Fibroblast of villous mesenchyme (primary cell): ENCODE results near the gene ATXN7. TPM values are rescaled to one million over a fixed set of nuclear protein-coding genes. Genes with fewer than 3 reads are reported as not detected.

Source experiments
- DNase-seq: peaks from one replicate; pipeline ENCODE4 v3.0.0-alpha.2; 2010; ENCODE audit warnings: low read depth
- H3K4me3 ChIP-seq: 2 replicates; pipeline ENCODE4 v1.5.1; 2011; ENCODE audit warnings: low read depth, mild to moderate bottlenecking, low read length
- CTCF ChIP-seq: IDR thresholded peaks from 2 replicates; pipeline ENCODE4 v1.5.1; 2012; ENCODE audit warnings: low read depth, mild to moderate bottlenecking, low read length; ENCODE audit not compliant: insufficient read depth
- total RNA-seq: library from RNA; depleted of rRNA; stranded (reverse); fragments of >200 nt; gene quantifications from 2 replicates; pipeline ENCODE4 v1.2.3, GENCODE V29; 2012

The ATXN7 gene
- total RNA-seq, 1 donor, result 14.7 TPM

- no peak for TF ChIP-seq CTCF
- DNase-seq, result no peak
- no peak overlapping the region for H3K4me3 ChIP-seq
These were observed 173.4 kb downstream of the ATXN7 start for GRCh38 chr3:64037084-64037483.

- no peak for DNase-seq
- no peak overlapping the region for H3K4me3 ChIP-seq
These were observed 174.6 kb downstream of the ATXN7 start for GRCh38 chr3:64038253-64038767.

GRCh38 chr3:64039332-64039731 lies 175.7 kb downstream of the ATXN7 start:
- no peak for TF ChIP-seq CTCF
- H3K4me3 ChIP-seq, result no peak overlapping the region
- no peak for DNase-seq

More at GRCh38 chr3:64038253-64038767, 174.6 kb downstream of the ATXN7 start:
- no peak for TF ChIP-seq CTCF

- no peak for TF ChIP-seq CTCF
- DNase-seq, result no peak
- no peak overlapping the region for H3K4me3 ChIP-seq
These were observed 176.5 kb downstream of the ATXN7 start for GRCh38 chr3:64039981-64040733.

- DNase-seq, result no peak
These were observed 179.3 kb downstream of the ATXN7 start for GRCh38 chr3:64042952-64043351.

GRCh38 chr3:64046592-64046991 lies 182.9 kb downstream of the ATXN7 start:
- no peak for TF ChIP-seq CTCF
- H3K4me3 ChIP-seq, result no peak overlapping the region
- DNase-seq, result no peak

More at GRCh38 chr3:64042952-64043351, 179.3 kb downstream of the ATXN7 start:
- no peak overlapping the region for H3K4me3 ChIP-seq
- TF ChIP-seq CTCF, result no peak
